ENCODE measurements around the gene ETNK1.
A peak's percentile ranks its signal among the peaks of the same experiment; 100 is the strongest.

ETNK1 gene

GRCh38 chr12:22635812-22636211 lies 10.8 kb downstream of the ETNK1 start:
- no peak for DNase-seq (ENCODE audit: low read depth in 2 of 2)

- no peak for DNase-seq (ENCODE audit: low read depth in 2 of 2)
Measured at GRCh38 chr12:22640851-22641250, 15.9 kb downstream of the ETNK1 start.

- no peak for DNase-seq (ENCODE audit: low read depth in 2 of 2)
Measured at GRCh38 chr12:22641353-22642053, 16.5 kb downstream of the ETNK1 start.

GRCh38 chr12:22648668-22649067 lies 23.7 kb downstream of the ETNK1 start:
- DNase-seq (ENCODE audit: low read depth in 2 of 2): no peak

GRCh38 chr12:22653075-22653474 lies 28.1 kb downstream of the ETNK1 start:
- no peak for DNase-seq (ENCODE audit: low read depth in 2 of 2)

GRCh38 chr12:22653791-22654190 lies 28.8 kb downstream of the ETNK1 start:
- DNase-seq (ENCODE audit: low read depth in 2 of 2): no peak

GRCh38 chr12:22656376-22656775 lies 31.4 kb downstream of the ETNK1 start:
- no peak for DNase-seq (ENCODE audit: low read depth in 2 of 2)

- no peak for DNase-seq (ENCODE audit: low read depth in 2 of 2)
Measured at GRCh38 chr12:22656831-22657230, 31.9 kb downstream of the ETNK1 start.

- no peak for DNase-seq (ENCODE audit: low read depth in 2 of 2)
Measured at GRCh38 chr12:22657538-22657937, 32.6 kb downstream of the ETNK1 start.

- DNase-seq (ENCODE audit: low read depth in 2 of 2): peak in 1 of 2 donors; percentile 3
Measured at GRCh38 chr12:22658214-22658613, 33.2 kb downstream of the ETNK1 start.

GRCh38 chr12:22662356-22662755 lies 37.4 kb downstream of the ETNK1 start:
- DNase-seq (ENCODE audit: low read depth in 2 of 2): no peak

- DNase-seq (ENCODE audit: low read depth in 2 of 2): no peak
Measured at GRCh38 chr12:22665476-22665875, 40.5 kb downstream of the ETNK1 start.

- DNase-seq (ENCODE audit: low read depth in 2 of 2): no peak
Measured at GRCh38 chr12:22667122-22667521, 42.2 kb downstream of the ETNK1 start.

GRCh38 chr12:22668441-22668840 lies 43.5 kb downstream of the ETNK1 start:
- DNase-seq (ENCODE audit: low read depth in 2 of 2): no peak

- no peak for DNase-seq (ENCODE audit: low read depth in 2 of 2)
Measured at GRCh38 chr12:22670762-22671161, 45.8 kb downstream of the ETNK1 start.

GRCh38 chr12:22672951-22673350 lies 48.0 kb downstream of the ETNK1 start:
- DNase-seq (ENCODE audit: low read depth in 2 of 2): no peak

- no peak for DNase-seq (ENCODE audit: low read depth in 2 of 2)
Measured at GRCh38 chr12:22677781-22678574, 53.0 kb downstream of the ETNK1 start.

GRCh38 chr12:22682663-22683062 lies 57.7 kb downstream of the ETNK1 start:
- DNase-seq (ENCODE audit: low read depth in 2 of 2): no peak

- DNase-seq (ENCODE audit: low read depth in 2 of 2): no peak
Measured at GRCh38 chr12:22683131-22683530, 58.2 kb downstream of the ETNK1 start.

- DNase-seq (ENCODE audit: low read depth in 2 of 2): no peak
Measured at GRCh38 chr12:22684140-22685118, 59.5 kb downstream of the ETNK1 start.

GRCh38 chr12:22686193-22686592 lies 61.2 kb downstream of the ETNK1 start:
- no peak for DNase-seq (ENCODE audit: low read depth in 2 of 2)
